Measurements from ENCODE around the gene GPR18.
"Not testable (repeated sequence)": the region's sequence is repeated elsewhere in the genome, so short reads cannot be mapped to it uniquely, and the experiment has no call there.

The GPR18 gene

GRCh38 chr13:99210627-99211026 lies 47.6 kb downstream of the GPR18 start:
- DNase-seq = not testable (repeated sequence)

DNA sequence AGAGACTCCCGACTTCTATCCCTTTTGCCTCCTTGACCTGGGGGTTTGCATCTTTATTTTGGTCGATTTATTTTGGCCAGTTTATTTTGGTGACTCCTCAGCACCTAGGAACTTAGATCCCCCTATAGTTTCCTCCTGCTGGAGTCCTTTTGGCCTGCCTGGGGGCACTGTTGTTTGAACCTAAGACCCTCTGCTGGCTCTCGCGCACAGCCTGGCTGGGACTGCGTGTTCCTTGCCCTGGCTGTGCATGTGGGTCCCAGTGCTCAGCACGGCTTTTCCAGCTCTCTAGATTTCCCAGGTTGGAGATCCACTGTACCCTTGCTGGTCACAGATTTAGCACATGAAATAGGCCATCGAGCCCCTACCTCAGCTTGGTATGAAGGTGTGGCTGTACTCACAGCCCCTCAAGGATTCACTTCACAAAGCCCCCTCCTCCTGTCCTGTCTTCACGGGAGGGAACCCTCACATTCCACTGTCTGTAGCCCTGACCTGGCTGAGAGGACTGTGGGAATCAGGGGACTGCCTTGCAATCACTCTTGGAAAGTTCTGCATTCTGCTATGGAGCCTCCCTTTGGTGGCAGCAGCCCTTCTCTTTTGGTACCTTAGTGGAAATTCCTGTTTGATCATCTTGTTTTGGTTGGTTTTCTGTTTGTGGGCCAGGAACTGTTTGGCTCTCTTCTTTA lies 49.2 kb downstream of the GPR18 start:
- no peak for DNase-seq

DNA sequence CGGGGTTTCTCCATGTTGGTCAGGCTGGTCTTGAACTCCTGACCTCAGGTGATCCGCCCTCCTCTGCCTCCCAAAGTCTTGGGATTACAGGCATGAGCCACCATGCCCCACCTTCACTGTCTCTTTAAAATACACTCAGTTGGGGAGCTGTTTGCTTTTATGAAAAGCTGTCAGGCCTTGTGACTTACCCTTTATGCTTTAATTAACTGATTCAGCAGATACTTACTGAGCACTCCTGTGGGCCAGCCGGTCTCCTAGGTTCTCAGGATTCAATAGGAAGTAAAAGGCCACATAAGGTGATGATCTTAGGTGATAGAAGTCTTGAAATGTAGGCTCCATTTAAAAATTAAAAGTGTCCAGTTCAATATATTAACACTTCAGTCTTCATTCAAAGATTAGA lies 50.0 kb downstream of the GPR18 start:
- DNase-seq = no peak

- no peak for DNase-seq
These were observed 50.7 kb downstream of the GPR18 start for GRCh38 chr13:99207511-99207910.

DNA sequence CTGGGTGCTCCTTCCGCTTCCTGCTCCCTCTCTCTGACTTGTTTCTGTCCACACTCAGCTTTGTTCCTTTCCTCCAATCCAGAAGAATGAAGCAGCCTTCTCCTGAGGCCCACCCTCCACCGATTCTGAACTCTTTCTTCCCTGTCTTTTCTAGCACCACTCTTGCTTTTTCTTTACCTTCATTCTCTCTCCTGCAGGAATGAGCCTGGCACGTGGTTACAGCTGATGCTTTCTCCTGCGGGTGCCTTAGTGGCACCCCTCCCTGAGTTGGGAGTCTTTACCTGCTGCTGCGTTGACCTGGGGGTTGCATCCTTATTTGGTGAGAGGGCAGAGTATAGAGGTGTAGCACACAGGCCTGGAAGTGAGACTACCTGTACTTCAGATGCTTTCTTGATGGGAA lies 51.3 kb downstream of the GPR18 start:
- no peak for DNase-seq

GRCh38 chr13:99206226-99206625 lies 52.0 kb downstream of the GPR18 start:
- DNase-seq = no peak

DNA sequence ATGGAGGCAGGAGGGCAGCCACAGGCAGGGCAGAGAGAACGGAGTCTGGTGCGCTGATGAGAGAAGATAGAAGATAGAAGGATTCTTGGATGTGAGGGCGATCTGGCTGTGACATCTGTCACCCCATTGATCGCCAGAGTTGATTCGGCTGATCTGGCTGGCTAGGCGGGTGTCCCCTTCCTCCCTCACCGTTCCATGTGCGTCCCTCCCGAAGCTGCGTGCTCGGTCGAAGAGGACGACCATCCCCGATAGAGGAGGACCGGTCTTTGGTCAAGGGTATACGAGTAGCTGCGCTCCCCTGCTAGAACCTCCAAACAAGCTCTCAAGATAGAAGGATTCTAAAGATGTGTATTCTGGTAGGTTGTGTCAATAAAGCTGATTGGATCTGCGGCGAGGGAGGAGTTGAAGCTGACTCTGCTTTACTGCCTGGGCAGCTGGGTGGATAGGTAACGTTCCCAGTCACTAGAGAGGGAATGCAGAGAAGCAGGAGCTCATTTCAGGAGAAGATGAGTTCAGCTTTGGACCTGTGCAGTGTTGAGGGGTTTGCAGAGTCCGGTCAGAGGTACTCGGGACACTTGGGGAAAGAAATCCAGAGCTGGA lies 52.5 kb downstream of the GPR18 start:
- DNase-seq = no peak

Measured in amygdala (tissue), 56 donors.